Measurements from ENCODE around the gene MTA3.

Gene MTA3

DNA sequence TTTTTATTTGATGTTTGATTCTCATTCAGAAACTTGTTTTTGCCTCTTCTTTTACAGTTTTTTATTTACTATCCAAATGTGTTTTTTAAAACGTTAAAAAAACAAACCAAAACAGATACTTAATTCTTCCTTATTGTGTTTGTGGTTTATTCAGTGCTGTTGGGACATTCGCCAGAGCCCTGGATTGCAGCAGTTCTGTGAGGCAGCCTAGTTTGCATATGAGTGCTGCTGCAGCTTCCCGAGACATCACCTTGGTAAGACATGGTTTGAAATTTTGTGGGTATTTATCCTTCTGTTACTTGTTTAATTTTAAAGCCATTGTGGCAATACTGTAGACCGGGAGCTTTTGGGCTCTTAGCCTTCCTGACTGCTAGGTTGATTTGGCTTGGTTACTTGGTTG, 91.2 kb downstream of the MTA3 start:
- Histone ChIP-seq H3K9me3 (no peaks in the 10 kb centered on the region), H3K27me3 (no peaks in the 10 kb centered on the region), H3K4me1 (ENCODE audit: control insufficient read depth in 1 of 2, insufficient read depth in 1 of 2, low read depth in 1 of 2, low read length in 1 of 2) (peaks cover 16 to 18% of the 10 kb centered on the region in 2 experiments), H3K36me3 (no peaks in the 10 kb centered on the region), H3K27ac (no peak overlapping the region), H3K4me3 (ENCODE audit: low read depth in 1 of 2, low read length in 1 of 2) (no peak overlapping the region)
- TF ChIP-seq, protein P1, sequence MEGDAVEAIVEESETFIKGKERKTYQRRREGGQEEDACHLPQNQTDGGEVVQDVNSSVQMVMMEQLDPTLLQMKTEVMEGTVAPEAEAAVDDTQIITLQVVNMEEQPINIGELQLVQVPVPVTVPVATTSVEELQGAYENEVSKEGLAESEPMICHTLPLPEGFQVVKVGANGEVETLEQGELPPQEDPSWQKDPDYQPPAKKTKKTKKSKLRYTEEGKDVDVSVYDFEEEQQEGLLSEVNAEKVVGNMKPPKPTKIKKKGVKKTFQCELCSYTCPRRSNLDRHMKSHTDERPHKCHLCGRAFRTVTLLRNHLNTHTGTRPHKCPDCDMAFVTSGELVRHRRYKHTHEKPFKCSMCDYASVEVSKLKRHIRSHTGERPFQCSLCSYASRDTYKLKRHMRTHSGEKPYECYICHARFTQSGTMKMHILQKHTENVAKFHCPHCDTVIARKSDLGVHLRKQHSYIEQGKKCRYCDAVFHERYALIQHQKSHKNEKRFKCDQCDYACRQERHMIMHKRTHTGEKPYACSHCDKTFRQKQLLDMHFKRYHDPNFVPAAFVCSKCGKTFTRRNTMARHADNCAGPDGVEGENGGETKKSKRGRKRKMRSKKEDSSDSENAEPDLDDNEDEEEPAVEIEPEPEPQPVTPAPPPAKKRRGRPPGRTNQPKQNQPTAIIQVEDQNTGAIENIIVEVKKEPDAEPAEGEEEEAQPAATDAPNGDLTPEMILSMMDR (IDR thresholded peaks at IDR 0.05), result no peak

DNA sequence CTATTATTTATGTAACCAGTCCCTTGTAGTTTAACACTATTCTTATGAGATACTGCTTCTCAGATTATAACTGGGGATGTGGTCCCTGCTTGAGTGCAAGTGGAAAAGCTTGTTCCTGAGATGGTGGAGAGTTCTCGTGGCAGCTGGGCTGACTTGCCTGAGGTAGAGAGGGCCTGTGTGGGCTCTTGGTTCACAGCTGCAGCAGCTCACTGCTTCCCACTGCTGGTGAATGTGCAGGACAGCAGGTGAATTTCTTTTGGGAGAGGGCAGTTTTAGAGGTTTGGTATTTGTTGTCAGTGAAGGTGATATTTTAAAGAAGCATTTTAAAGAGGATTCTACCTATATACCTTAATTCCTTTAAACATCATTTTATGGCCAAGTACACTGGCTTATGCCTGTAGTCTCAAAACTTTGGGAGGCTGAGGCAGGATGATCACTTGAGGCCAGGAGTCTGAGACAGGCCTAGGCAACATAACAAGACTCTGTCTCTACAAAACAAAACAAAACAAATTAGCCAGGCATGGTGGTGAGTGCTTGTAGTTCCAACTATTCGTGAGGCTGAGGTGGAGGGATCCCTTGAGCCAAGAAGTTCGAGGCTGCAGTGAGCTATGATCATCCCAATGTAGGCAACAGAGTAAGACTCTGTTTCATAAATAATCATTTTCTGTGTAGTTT, 94.8 kb downstream of the MTA3 start:
- peaks cover 16 to 20% of the 10 kb centered on the region in 2 experiments for H3K4me1 ChIP-seq (ENCODE audit: control insufficient read depth in 1 of 2, insufficient read depth in 1 of 2, low read depth in 1 of 2, low read length in 1 of 2)
- H3K9me3 ChIP-seq, result no peaks in the 10 kb centered on the region
- H3K27ac ChIP-seq, result peak overlapping the region; percentile 77
- no peaks in the 10 kb centered on the region for H3K36me3 ChIP-seq
- peak overlapping the region in 1 of 2 experiments; percentile 26 for H3K4me3 ChIP-seq (ENCODE audit: low read depth in 1 of 2, low read length in 1 of 2)
- no peaks in the 10 kb centered on the region for H3K27me3 ChIP-seq
- TF ChIP-seq, protein P1 (IDR thresholded peaks at IDR 0.05), result peak; percentile 74

DNA sequence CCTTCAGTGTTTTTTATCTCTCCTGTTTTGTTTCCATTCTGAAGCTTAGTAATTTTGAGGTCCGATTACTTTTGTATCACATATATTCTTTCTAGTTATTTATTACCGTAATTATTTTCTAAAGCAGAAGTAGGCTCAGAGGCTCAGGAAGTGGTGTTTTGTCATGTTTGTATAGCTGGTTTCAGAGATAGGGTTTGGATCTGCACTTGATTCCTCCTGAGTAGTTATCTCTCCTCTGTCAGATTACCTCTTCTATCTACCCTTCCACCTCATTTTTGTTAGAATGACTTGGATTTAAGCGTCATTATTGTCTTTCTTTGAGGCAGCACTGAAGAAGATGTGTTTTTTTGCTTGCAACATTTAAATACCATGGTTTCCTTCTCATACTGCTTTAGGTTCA, 95.4 kb downstream of the MTA3 start:
- H3K27ac ChIP-seq, result peak overlapping the region; percentile 77
- H3K9me3 ChIP-seq, result no peaks in the 10 kb centered on the region
- no peaks in the 10 kb centered on the region for H3K27me3 ChIP-seq
- H3K4me3 ChIP-seq (ENCODE audit: low read depth in 1 of 2, low read length in 1 of 2), result peak overlapping the region in 1 of 2 experiments; percentile 26
- TF ChIP-seq, protein P1 (IDR thresholded peaks at IDR 0.05), result no peak
- H3K36me3 ChIP-seq, result no peaks in the 10 kb centered on the region
- H3K4me1 ChIP-seq (ENCODE audit: control insufficient read depth in 1 of 2, insufficient read depth in 1 of 2, low read depth in 1 of 2, low read length in 1 of 2), result peaks cover 16 to 20% of the 10 kb centered on the region in 2 experiments

DNA sequence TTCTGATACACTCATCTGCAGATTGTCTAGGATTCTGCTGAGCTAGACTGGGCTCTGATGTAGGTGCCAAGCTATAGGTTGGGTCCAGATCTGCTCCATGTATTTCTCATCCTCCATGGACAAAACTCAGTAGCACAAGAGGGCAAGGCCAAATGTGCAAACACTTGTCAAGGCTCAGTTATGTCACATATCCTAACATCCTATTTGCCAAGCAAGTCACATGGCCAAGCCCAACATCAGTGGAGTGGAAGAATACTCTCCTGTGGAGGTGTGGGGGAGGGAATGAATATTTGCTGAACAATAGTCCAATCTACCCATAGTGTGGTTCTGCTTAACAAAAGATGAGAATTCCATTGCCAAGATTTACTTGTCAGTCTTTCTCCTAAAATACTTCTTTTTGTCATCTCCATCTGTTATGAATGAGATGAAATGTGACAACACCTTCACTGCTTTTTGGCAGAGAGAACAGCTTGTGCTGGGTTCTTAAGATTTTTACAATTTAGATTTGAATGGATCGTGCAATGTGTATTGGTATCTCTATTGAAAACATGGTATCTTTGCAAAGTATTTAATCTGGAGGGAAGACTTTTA, 105.7 kb downstream of the MTA3 start:
- TF ChIP-seq, protein P1 (IDR thresholded peaks at IDR 0.05), result no peak

DNA sequence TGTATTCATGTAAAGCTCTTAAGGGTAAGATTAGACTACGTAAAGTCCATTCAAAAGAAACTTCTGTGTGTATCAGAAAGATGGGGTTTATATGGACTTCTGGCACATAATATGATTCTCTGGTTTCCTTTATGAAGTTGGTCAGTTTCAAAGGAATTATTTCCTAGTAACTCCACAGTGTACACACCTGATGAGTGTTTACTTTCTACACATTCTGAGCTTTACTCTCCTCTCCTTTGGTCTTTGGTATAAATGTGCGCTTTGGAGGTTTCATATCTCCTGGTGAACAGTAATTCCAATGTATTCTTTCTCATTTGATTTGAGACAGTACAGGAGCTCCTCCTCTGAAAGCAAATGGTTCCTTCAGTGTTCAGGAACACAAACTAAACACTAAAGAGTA, 107.4 kb downstream of the MTA3 start:
- H3K27ac ChIP-seq, result no peak overlapping the region
- H3K4me1 ChIP-seq (ENCODE audit: control insufficient read depth in 1 of 2, insufficient read depth in 1 of 2, low read depth in 1 of 2, low read length in 1 of 2), result peaks cover 0 to 3% of the 10 kb centered on the region in 2 experiments
- H3K9me3 ChIP-seq, result no peaks in the 10 kb centered on the region

More for the DNA sequence above, 105.7 kb downstream of the MTA3 start:
- H3K27ac ChIP-seq, result no peak overlapping the region
- no peak overlapping the region for H3K4me3 ChIP-seq (ENCODE audit: low read depth in 1 of 2, low read length in 1 of 2)
- H3K9me3 ChIP-seq, result no peaks in the 10 kb centered on the region
- peaks cover 0 to 3% of the 10 kb centered on the region in 2 experiments for H3K4me1 ChIP-seq (ENCODE audit: control insufficient read depth in 1 of 2, insufficient read depth in 1 of 2, low read depth in 1 of 2, low read length in 1 of 2)
- H3K27me3 ChIP-seq, result no peaks in the 10 kb centered on the region
- H3K36me3 ChIP-seq, result no peaks in the 10 kb centered on the region

More for the DNA sequence above, 107.4 kb downstream of the MTA3 start:
- H3K4me3 ChIP-seq (ENCODE audit: low read depth in 1 of 2, low read length in 1 of 2), result no peak overlapping the region
- no peaks in the 10 kb centered on the region for H3K36me3 ChIP-seq
- H3K27me3 ChIP-seq, result no peaks in the 10 kb centered on the region
- TF ChIP-seq, protein P1 (IDR thresholded peaks at IDR 0.05), result no peak
